ENCODE results near the gene ZNF207. TPM values are rescaled to one million over a fixed set of nuclear protein-coding genes. Genes with fewer than 3 reads are reported as not detected.

ZNF207 gene
- total and polyA plus RNA-seq, 2 of the 8 experiments (the other 6 are each of a cell fraction or from before 2014, with no cell fraction given), result 268 to 286 TPM

DNA sequence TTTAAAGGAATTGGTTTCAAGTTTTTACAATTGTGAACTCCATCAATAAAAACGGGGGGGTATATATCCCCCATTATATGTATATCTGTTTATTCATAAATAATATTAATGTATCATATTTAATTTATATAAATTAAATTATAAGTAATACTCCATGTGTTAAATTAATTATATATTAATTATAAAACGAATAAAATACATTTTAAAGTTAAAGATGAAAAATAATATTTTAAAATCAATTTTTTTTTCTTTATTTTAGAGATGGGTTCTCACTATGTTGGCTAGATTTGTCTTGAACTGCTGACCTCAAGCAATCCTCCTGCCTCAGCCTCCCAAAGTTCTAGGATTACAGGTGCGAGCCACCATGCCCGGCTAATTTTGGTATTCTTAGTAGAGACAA, 76.9 kb downstream of the ZNF207 start:
- no peak overlapping the region for H3K4ac ChIP-seq (replicated peaks; ENCODE audit: insufficient read length, low read depth, low read length)
- POLR2A ChIA-PET (ENCODE audit: partially characterized antibody), result no interaction called here
- no peak overlapping the region for H3K4me2 ChIP-seq (ENCODE audit: insufficient read depth in 1 of 2, low read depth in 2 of 2, low read length in 2 of 2)
- no peak overlapping the region for H3K14ac ChIP-seq (ENCODE audit: insufficient read length)
- no peak overlapping the region for H3K23ac ChIP-seq (ENCODE audit: insufficient read length)
- no peaks in the 10 kb centered on the region for H4K20me1 ChIP-seq (replicated peaks in 1 of 2; ENCODE audit: control insufficient read depth in 1 of 2, insufficient read depth in 2 of 2, low read length in 2 of 2)
- H3K56ac ChIP-seq (replicated peaks; ENCODE audit: insufficient read length, low read depth, low read length), result no peak overlapping the region
- H3K4me3 ChIP-seq (ENCODE audit: extremely low read depth in 1 of 4, insufficient read depth in 2 of 4, low read depth in 3 of 4, low read length in 4 of 4), result no peak overlapping the region
- H2BK20ac ChIP-seq (ENCODE audit: low read length), result no peak overlapping the region
- H2BK120ac ChIP-seq (replicated peaks; ENCODE audit: low read depth, low read length), result no peak overlapping the region
- no peak overlapping the region for H2AK5ac ChIP-seq (ENCODE audit: low read depth, low read length)
- no peak for FAIRE-seq
- no peak overlapping the region for H4K8ac ChIP-seq (ENCODE audit: extremely low read depth, insufficient read depth, low read length)
- no peaks in the 10 kb centered on the region for H3K4me1 ChIP-seq (replicated peaks in 1 of 4; ENCODE audit: control insufficient read depth in 3 of 4, insufficient read depth in 4 of 4, low read length in 3 of 4)
- no peak overlapping the region for H2BK5ac ChIP-seq (ENCODE audit: low read depth, low read length)
- H3K9ac ChIP-seq (replicated peaks in 1 of 4; ENCODE audit: extremely low read depth in 1 of 4, low read depth in 3 of 4, low read length in 3 of 4), result no peak overlapping the region
- CTCF ChIA-PET (ENCODE audit: partially characterized antibody), result no interaction called here
- H3K27ac ChIP-seq (ENCODE audit: low read depth, low read length), result no peak overlapping the region
- no peak overlapping the region for H4K5ac ChIP-seq (ENCODE audit: insufficient read length, low read depth, low read length)
- H3K36me3 ChIP-seq (ENCODE audit: control insufficient read depth in 2 of 4, insufficient read depth in 4 of 4, low read length in 3 of 4), result no peaks in the 10 kb centered on the region
- H4K91ac ChIP-seq (replicated peaks; ENCODE audit: insufficient read length, low read length), result no peak overlapping the region
- H3K79me1 ChIP-seq (ENCODE audit: low read depth, low read length), result no peaks in the 10 kb centered on the region
- H3K18ac ChIP-seq (ENCODE audit: extremely low read depth, low read length), result no peak overlapping the region
- H2AFZ ChIP-seq (ENCODE audit: low read length), result no peak overlapping the region
- H3K27me3 ChIP-seq (replicated peaks in 1 of 4; ENCODE audit: control insufficient read depth in 3 of 4, extremely low read depth in 1 of 4, insufficient read depth in 3 of 4, low read length in 3 of 4), result no peaks in the 10 kb centered on the region
- DNase-seq (ENCODE audit: low read depth in 1 of 2, low spot score in 2 of 2), result no peak
- peaks cover 12% of the 10 kb centered on the region in 2 experiments for H3K9me3 ChIP-seq (ENCODE audit: insufficient read depth in 2 of 2, low read depth in 1 of 2, low read length in 1 of 2)
- no peaks in the 10 kb centered on the region for H3K79me2 ChIP-seq (ENCODE audit: control insufficient read depth in 1 of 2, insufficient read depth in 2 of 2, low read length in 2 of 2)
- H3K23me2 ChIP-seq (ENCODE audit: low read depth, low read length), result no peaks in the 10 kb centered on the region
- H2BK12ac ChIP-seq (ENCODE audit: low read depth, low read length), result no peak overlapping the region
- no peak overlapping the region for H2BK15ac ChIP-seq (ENCODE audit: low read length)
- 80% methylated on average over 4 of the region's 4 CpGs; no CpG with 5 or more reads in 1 of the 2 experiments for WGBS, 2 experiments (ENCODE audit: extremely low coverage in 1 of 2, insufficient coverage in 1 of 2, insufficient read length in 1 of 2, insufficient replicate concordance in 2 of 2, low coverage in 1 of 2, low lambda C conversion rate in 2 of 2, missing lambda C conversion rate in 1 of 2)
- TF ChIP-seq RNF2 (IDR thresholded peaks at IDR 0.05; ENCODE audit: borderline replicate concordance, low read depth, low read length, missing control alignments, poor library complexity, severe bottlenecking) (no peak), CHD2 (IDR thresholded peaks at IDR 0.05; ENCODE audit: low read length) (no peak), POU5F1 (IDR thresholded peaks at IDR 0.05; ENCODE audit: low read depth, low read length) (no peak), EZH2 (IDR thresholded peaks at IDR 0.05; ENCODE audit: low read depth, low read length, severe bottlenecking) (no peak)
